ENCODE measurements around the gene TRIP12. TPM values are rescaled to one million over a fixed set of nuclear protein-coding genes. Genes with fewer than 3 reads are reported as not detected.

TRIP12 gene
- 30.3 and 47.5 TPM in 2 replicates for polyA plus RNA-seq (2012; rRNA removed)
- polyA plus RNA-seq (2012; cell fraction: cytosol; rRNA removed) = 33.4 and 36.6 TPM in 2 replicates
- 45.5 and 95.4 TPM in 2 replicates for polyA plus RNA-seq (2012; cell fraction: nucleus; rRNA removed)

DNA sequence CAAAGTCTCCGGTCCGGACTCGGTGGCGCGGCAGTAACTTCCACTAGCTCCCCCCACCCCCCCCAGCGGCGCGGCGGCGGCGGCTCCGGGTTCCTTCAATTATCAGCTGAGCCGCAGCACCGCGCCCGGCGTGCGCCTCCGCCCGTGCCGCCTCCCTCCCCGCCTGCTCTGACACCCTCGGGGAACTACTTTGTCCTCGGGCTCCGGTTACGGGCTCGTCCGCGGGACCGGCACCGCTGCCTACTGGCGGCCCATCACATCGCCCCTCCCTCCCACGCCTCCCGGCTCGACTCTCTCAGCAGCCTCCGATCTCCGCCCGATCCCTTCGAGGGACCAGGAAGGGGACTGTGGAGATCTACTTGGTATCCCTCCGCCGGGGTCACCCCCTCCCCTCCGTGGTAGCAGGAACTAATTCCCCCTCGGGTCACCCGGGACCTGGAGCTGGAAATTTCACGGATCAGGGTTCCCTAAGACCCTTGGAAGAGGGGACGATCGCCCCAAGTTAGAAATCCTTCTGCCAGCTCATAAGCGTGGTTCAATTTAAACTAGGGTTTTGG, at the start of gene TRIP12:
Gene TRIP12 (minus strand): TSS at position 118 of the 557 bp plus-strand sequence. CDS start 41,930 bp downstream, outside the sequence.
- Histone ChIP-seq H3K27me3 (ENCODE audit: insufficient read depth) (no peaks in the 10 kb centered on the region), H3K79me2 (ENCODE audit: insufficient read depth) (peaks cover 79% of the 10 kb centered on the region), H3F3A (replicated peaks; ENCODE audit: insufficient read depth) (peaks cover 22% of the 10 kb centered on the region), H3K4me2 (peak within 1 kb of the TSS; percentile 68), H3K9ac (peak within 1 kb of the TSS; percentile 96), H3K9me3 (no peaks in the 10 kb centered on the region), H4K20me1 (ENCODE audit: insufficient read depth) (peaks cover 36% of the 10 kb centered on the region), H3K27ac (ENCODE audit: low read depth in 2 of 2, low read length in 1 of 2) (peak within 1 kb of the TSS; percentile 97 to 99), H3K36me3 (replicated peaks in 1 of 2; ENCODE audit: control insufficient read depth in 1 of 2, insufficient read depth in 2 of 2, low read length in 1 of 2) (peaks cover 11 to 15% of the 10 kb centered on the region in 2 experiments), H2AFZ (ENCODE audit: low read depth) (peak within 1 kb of the TSS; percentile 97), H3K4me1 (ENCODE audit: control insufficient read depth in 1 of 2, insufficient read depth in 2 of 2, low read depth in 1 of 2, low read length in 1 of 2) (peaks cover 7 to 9% of the 10 kb centered on the region in 2 experiments; a peak in 3 of 4 replicates), H3K4me3 (ENCODE audit: low read depth in 2 of 2, low read length in 1 of 2) (peak within 1 kb of the TSS; percentile 96 to 98), H3K9me2 (no peaks in the 10 kb centered on the region)
- CTCF ChIA-PET = interaction anchor here (0.7 to 2.1 kb wide), 7 partner anchors 11 to 146 kb away, joined by 3 to 11 read pairs (median 3); no protein-coding TSS in a partner anchor
- WGBS (ENCODE audit: low lambda C conversion rate) = 3% methylated on average over 16 of the region's 49 CpGs
- peak; percentile 95 for DNase-seq
- POLR2A ChIA-PET = interaction anchor here (0.7 to 1.5 kb wide), 4 partner anchors 10 to 145 kb away, joined by 3 to 11 read pairs (median 4); no protein-coding TSS in a partner anchor
- TF ChIP-seq NRF1 (IDR thresholded peaks at IDR 0.05; ENCODE audit: low read depth, low read length) (no peak), SIN3A (IDR thresholded peaks at IDR 0.05; ENCODE audit: borderline replicate concordance, low read depth, low read length) (peak; percentile 77; the same call in 1 of the 2 replicates), RAD21 (IDR thresholded peaks at IDR 0.05; ENCODE audit: low read length) (no peak), MEF2A (IDR thresholded peaks at IDR 0.05; ENCODE audit: borderline replicate concordance, low read depth) (0 out of 2 replicates have a peak, but pooled peaks have one; percentile 0), CTCF (IDR thresholded peaks at IDR 0.05) (no peak), NFIC (IDR thresholded peaks at IDR 0.05; ENCODE audit: borderline replicate concordance) (no peak), IRF3 (IDR thresholded peaks at IDR 0.05; ENCODE audit: low read depth, low read length) (no peak), TCF12 (IDR thresholded peaks at IDR 0.05) (no peak; the same call in 1 of the 2 replicates), RCOR1 (IDR thresholded peaks at IDR 0.05; ENCODE audit: low read length) (peak; percentile 34; the same call in 1 of the 2 replicates), GABPA (IDR thresholded peaks at IDR 0.05; ENCODE audit: low read depth) (peak; percentile 84), JUND (IDR thresholded peaks at IDR 0.05) (peak; percentile 25; the same call in 1 of the 2 replicates), MXI1 (IDR thresholded peaks at IDR 0.05; ENCODE audit: low read depth, low read length) (peak; percentile 4; the same call in 1 of the 2 replicates), GATA2 (CRISPR knock-in tag; IDR thresholded peaks at IDR 0.05) (peak; percentile 25; the same call in 1 of the 2 replicates), EP300 (IDR thresholded peaks at IDR 0.05; ENCODE audit: borderline replicate concordance in 1 of 2, low read depth in 1 of 2, low read length in 1 of 2) (0 out of 4 replicates have a peak, but pooled peaks of 1 of the 2 experiments have one; percentile 12), POLR2AphosphoS5 (IDR thresholded peaks at IDR 0.05; ENCODE audit: low read depth, low read length) (peak; percentile 39; the same call in 1 of the 2 replicates), TEAD4 (IDR thresholded peaks at IDR 0.05; ENCODE audit: borderline replicate concordance, insufficient read depth) (no peak), TAF1 (IDR thresholded peaks at IDR 0.05; ENCODE audit: borderline replicate concordance, low read depth, low read length) (peak; percentile 74; the same call in 1 of the 2 replicates), ELF1 (IDR thresholded peaks at IDR 0.05) (peak; percentile 93), CHD2 (IDR thresholded peaks at IDR 0.05; ENCODE audit: low read length, partially characterized antibody) (peak; percentile 97), FOXM1 (IDR thresholded peaks at IDR 0.05; ENCODE audit: low read depth) (peak; percentile 57; the same call in 1 of the 2 replicates), FOXJ3 (CRISPR knock-in tag; IDR thresholded peaks at IDR 0.05) (no peak), ZBTB33 (IDR thresholded peaks at IDR 0.05; ENCODE audit: borderline replicate concordance, low read depth) (no peak)
- TF ChIP-seq, protein P1, sequence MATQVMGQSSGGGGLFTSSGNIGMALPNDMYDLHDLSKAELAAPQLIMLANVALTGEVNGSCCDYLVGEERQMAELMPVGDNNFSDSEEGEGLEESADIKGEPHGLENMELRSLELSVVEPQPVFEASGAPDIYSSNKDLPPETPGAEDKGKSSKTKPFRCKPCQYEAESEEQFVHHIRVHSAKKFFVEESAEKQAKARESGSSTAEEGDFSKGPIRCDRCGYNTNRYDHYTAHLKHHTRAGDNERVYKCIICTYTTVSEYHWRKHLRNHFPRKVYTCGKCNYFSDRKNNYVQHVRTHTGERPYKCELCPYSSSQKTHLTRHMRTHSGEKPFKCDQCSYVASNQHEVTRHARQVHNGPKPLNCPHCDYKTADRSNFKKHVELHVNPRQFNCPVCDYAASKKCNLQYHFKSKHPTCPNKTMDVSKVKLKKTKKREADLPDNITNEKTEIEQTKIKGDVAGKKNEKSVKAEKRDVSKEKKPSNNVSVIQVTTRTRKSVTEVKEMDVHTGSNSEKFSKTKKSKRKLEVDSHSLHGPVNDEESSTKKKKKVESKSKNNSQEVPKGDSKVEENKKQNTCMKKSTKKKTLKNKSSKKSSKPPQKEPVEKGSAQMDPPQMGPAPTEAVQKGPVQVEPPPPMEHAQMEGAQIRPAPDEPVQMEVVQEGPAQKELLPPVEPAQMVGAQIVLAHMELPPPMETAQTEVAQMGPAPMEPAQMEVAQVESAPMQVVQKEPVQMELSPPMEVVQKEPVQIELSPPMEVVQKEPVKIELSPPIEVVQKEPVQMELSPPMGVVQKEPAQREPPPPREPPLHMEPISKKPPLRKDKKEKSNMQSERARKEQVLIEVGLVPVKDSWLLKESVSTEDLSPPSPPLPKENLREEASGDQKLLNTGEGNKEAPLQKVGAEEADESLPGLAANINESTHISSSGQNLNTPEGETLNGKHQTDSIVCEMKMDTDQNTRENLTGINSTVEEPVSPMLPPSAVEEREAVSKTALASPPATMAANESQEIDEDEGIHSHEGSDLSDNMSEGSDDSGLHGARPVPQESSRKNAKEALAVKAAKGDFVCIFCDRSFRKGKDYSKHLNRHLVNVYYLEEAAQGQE (IDR thresholded peaks at IDR 0.05; ENCODE audit: low read depth, low read length) = no peak; the same call in 1 of the 2 replicates

Data from SK-N-SH (cell line).